Activated CD4-positive, alpha-beta memory T cell treated with anti-CD3 and anti-CD28 coated beads for 36 hours (primary cell): Measurements from ENCODE around the gene DLGAP4. TPM values are rescaled to one million over a fixed set of nuclear protein-coding genes. Genes with fewer than 3 reads are reported as not detected.

ENCODE experiments used
- CTCF ChIA-PET: fragments of 350-600 bp; sonication (Branson Sonifier 250); formaldehyde crosslinking; loops from one replicate; lab custom pipeline; 2021; ENCODE audit warnings: antibody characterized with exemption, inconsistent platforms; lab: Charles Lee
- POLR2A ChIA-PET: fragments of 350-600 bp; sonication (Branson Sonifier 250); formaldehyde crosslinking; loops from one replicate; lab custom pipeline; 2021; ENCODE audit warnings: antibody characterized with exemption; lab: Charles Lee
- DNase-seq: peaks from one replicate; pipeline ENCODE4 v3.0.0-alpha.2; 2020
- H3K27ac Mint-ChIP-seq: one replicate; pipeline ENCODE4 v1.8.0; 2021; ENCODE audit warnings: mixed read lengths
- H3K27me3 Mint-ChIP-seq: one replicate; pipeline ENCODE4 v1.8.0; 2021; ENCODE audit warnings: mixed read lengths
- H3K36me3 Mint-ChIP-seq: one replicate; pipeline ENCODE4 v1.8.0; 2021; ENCODE audit warnings: mixed read lengths
- H3K4me1 Mint-ChIP-seq: one replicate; pipeline ENCODE4 v1.8.0; 2021; ENCODE audit warnings: low read depth, mixed read lengths
- H3K4me3 Mint-ChIP-seq: one replicate; pipeline ENCODE4 v1.8.0; 2021; ENCODE audit warnings: mild to moderate bottlenecking, mixed read lengths
- H3K9me3 Mint-ChIP-seq: one replicate; pipeline ENCODE4 v1.8.0; 2021; ENCODE audit warnings: mixed read lengths
- intact Hi-C: fragments of 100-400 bp; cut with micrococcal nuclease; formaldehyde crosslinking; loops from one replicate; pipeline ENCODE4 v1.15.1; 2023
- total RNA-seq, 2 experiments: library from RNA; stranded (reverse); gene quantifications; one replicate each; pipeline ENCODE4 v1.2.3, GENCODE V29; 2021

The DLGAP4 gene
- total RNA-seq, 2 experiments from 2014 or later = 18.5 to 18.8 TPM

DNA sequence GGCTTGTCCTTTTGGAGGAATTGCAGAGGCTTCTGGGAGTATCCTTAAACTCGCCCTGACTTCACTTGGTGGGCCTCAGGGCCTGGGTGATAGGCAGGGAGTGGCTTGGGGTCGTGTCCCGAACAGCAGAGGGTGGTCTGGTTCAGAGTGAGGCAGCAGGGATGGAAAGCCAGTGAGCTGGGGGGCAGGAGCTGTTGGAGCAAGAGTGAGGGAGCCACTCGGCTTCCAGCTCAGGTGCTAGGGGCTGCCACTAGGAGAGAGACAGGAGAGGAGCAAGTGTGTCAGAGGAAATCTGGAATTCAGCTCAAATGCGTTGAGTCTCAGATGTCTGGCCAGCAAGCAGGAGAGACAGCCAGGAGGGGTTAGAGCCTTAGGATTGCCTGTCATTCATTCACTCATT, 85.8 kb downstream of the DLGAP4 start:
- Mint-ChIP-seq H3K36me3 (no peaks in the 10 kb centered on the region), H3K4me3 (no peak overlapping the region), H3K27ac (no peak overlapping the region), H3K4me1 (no peaks in the 10 kb centered on the region), H3K27me3 (peaks cover 6% of the 10 kb centered on the region), H3K9me3 (peaks cover 3% of the 10 kb centered on the region)
- intact Hi-C loops = no loop called here
- ChIA-PET CTCF (interaction anchor here (1.0 kb wide), 1 partner anchor 190 kb away, joined by 3 read pairs; no protein-coding TSS in a partner anchor), POLR2A (no interaction called here)
- DNase-seq = no peak

DNA sequence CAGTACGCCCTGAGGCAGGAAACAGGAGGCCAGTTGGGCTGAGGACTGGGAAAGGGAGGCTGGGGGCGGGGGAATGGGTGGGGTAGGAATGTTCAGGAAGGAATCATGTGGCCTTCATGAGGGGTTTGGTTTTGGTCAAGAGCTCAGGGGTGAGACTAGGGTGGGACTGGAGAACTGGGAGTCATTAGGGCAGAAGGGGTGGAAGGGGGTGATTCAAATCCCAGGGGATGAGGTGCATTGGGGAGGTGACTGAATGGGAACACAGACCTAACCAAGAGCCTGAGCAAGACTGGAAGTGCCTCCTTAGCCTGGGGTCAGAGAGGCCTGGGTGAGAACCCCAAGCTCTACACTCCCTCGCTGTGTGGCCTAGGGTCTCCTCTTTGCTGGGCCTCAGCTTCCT, 86.8 kb downstream of the DLGAP4 start:
- POLR2A ChIA-PET = no interaction called here
- H3K36me3 Mint-ChIP-seq = no peaks in the 10 kb centered on the region

DNA sequence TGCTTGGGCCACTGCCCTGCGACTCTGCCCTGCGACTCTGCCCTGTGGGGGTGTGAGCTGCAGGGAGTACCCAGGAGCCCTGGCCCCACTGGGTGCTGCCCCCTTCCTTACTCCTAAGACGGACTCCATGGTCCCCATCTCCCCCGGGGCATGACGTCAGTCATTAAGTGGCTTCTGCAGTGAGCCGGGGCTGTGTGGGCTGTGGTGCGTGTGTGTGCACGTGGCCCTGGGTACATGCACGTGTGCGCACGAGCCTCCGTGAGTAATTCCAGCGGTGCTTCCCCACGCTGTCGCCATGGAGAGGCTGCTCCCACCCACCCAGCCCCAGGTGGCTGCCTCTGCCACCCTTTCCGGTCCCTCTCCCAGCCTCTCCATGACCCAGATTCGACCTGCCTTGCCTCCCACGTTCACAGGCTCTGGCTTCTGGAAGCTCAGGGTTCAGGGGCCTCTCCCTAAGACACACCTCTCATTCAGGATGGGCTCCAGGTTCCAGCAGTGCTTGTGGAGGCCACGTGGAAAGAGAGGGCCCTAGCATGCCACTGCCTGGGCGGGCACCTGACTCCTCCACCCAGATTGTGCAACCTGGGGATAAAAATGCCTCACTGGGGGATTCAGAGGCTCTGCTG, 88.3 kb downstream of the DLGAP4 start:
- no peak for DNase-seq
- Mint-ChIP-seq H3K27ac (no peak overlapping the region), H3K4me1 (no peaks in the 10 kb centered on the region), H3K9me3 (peaks cover 3% of the 10 kb centered on the region), H3K36me3 (no peaks in the 10 kb centered on the region), H3K4me3 (no peak overlapping the region), H3K27me3 (peaks cover 4% of the 10 kb centered on the region)
- POLR2A ChIA-PET = no interaction called here
- intact Hi-C loops = no loop called here
- CTCF ChIA-PET = no interaction called here

More for the DNA sequence above, 86.8 kb downstream of the DLGAP4 start:
- peaks cover 4% of the 10 kb centered on the region for H3K27me3 Mint-ChIP-seq
- no peak overlapping the region for H3K27ac Mint-ChIP-seq
- no peak for DNase-seq
- H3K4me3 Mint-ChIP-seq = no peak overlapping the region
- H3K4me1 Mint-ChIP-seq = no peaks in the 10 kb centered on the region
- intact Hi-C loops = no loop called here
- peaks cover 3% of the 10 kb centered on the region for H3K9me3 Mint-ChIP-seq
- CTCF ChIA-PET = interaction anchor here (0.7 kb wide), 1 partner anchor 46 kb away, joined by 4 read pairs; no protein-coding TSS in a partner anchor

DNA sequence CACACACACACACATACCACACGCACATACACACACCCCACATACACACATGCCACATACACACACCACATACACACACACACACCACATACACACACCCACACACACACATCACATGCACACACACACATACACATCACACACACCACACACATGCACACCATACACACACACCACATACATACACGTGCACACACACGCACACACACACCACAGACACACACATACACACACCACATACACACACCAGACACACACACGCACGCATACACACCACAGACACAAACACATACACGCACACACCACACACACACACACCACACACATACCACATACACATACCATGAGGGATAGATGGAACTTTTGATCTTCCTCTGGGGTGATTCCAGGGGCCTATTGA, 90.2 kb downstream of the DLGAP4 start:
- intact Hi-C loops = no loop called here
- POLR2A ChIA-PET = no interaction called here
- Mint-ChIP-seq H3K4me1 (peaks cover 2% of the 10 kb centered on the region), H3K27ac (no peak overlapping the region), H3K4me3 (no peak overlapping the region), H3K9me3 (peaks cover 3% of the 10 kb centered on the region), H3K27me3 (peaks cover 8% of the 10 kb centered on the region), H3K36me3 (no peaks in the 10 kb centered on the region)
- CTCF ChIA-PET = no interaction called here
- no peak for DNase-seq

DNA sequence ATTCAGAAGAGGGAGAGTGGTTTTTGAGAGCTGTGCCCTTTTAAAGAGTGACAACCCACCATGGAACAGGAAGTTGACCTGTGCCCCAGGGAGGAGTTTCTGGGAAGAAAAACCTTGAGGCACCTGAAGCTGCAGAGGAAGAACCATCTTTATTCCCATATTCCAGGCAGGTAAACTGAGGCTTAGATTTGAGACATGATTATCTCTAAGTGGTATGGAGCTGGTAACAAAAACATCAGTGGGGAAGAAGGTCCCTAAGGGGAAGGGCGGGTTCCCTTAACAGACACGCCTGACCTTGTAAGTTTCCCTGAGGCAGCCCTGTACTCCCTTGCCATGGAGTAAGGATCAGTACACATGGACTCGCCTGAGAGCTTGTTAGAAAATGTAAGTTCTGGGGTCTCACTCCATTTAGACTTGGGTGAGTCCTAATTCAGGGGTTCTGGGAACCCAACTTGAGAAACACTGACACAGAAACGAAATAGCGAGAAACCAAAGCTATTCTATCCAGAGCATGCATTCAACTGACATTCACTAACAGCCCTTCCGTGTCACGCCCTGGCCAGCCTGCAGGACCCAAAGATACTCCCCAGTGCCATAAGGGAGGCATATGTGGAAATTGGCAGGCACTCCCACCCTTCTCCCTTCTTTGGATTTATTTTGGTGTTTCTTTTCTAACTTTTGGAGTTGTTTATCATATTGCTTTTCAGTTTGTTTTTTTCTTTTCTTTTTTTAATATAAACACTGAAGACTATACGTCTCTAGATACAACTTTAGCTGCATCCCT, 90.9 kb downstream of the DLGAP4 start:
- Mint-ChIP-seq H3K27ac (no peak overlapping the region), H3K9me3 (peaks cover 3% of the 10 kb centered on the region), H3K36me3 (no peaks in the 10 kb centered on the region), H3K4me1 (peaks cover 2% of the 10 kb centered on the region), H3K4me3 (no peak overlapping the region), H3K27me3 (peaks cover 14% of the 10 kb centered on the region)
- intact Hi-C loops = no loop called here
- DNase-seq = no peak
- POLR2A ChIA-PET = no interaction called here
- CTCF ChIA-PET = interaction anchor here (1.2 kb wide), 1 partner anchor 43 kb away, joined by 3 read pairs; no protein-coding TSS in a partner anchor

DNA sequence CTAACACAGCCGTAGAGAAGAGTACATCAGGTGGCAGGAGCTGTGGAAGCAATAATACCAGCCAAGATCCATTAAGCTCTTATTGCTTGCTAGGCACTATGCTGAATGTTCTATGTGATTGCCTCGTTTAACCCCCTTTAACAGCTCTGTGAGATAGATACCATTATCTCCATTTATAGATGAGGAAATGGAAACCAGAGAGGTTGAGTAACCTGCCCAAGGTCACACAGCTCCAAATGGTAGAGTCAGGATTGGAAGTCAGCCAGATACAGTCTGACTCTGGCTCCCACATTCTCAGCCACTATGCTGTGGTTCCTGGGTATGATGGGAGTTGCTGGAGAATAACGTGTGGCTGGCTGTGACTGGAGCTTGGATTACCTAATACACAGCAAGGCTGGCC, 92.4 kb downstream of the DLGAP4 start:
- H3K27ac Mint-ChIP-seq = no peak overlapping the region
- no peaks in the 10 kb centered on the region for H3K36me3 Mint-ChIP-seq
- H3K4me1 Mint-ChIP-seq = peaks cover 2% of the 10 kb centered on the region
- H3K9me3 Mint-ChIP-seq = peaks cover 3% of the 10 kb centered on the region
- peaks cover 18% of the 10 kb centered on the region for H3K27me3 Mint-ChIP-seq
- CTCF ChIA-PET = interaction anchor here (0.7 to 2.4 kb wide), 4 partner anchors 14 to 406 kb away, joined by 3 to 13 read pairs (median 5); no protein-coding TSS in a partner anchor
- POLR2A ChIA-PET = no interaction called here
- intact Hi-C loops = loop anchor here (2.0 kb wide), 1 partner anchor 184 kb away; no protein-coding TSS in a partner anchor
- no peak for DNase-seq
- H3K4me3 Mint-ChIP-seq = no peak overlapping the region

DNA sequence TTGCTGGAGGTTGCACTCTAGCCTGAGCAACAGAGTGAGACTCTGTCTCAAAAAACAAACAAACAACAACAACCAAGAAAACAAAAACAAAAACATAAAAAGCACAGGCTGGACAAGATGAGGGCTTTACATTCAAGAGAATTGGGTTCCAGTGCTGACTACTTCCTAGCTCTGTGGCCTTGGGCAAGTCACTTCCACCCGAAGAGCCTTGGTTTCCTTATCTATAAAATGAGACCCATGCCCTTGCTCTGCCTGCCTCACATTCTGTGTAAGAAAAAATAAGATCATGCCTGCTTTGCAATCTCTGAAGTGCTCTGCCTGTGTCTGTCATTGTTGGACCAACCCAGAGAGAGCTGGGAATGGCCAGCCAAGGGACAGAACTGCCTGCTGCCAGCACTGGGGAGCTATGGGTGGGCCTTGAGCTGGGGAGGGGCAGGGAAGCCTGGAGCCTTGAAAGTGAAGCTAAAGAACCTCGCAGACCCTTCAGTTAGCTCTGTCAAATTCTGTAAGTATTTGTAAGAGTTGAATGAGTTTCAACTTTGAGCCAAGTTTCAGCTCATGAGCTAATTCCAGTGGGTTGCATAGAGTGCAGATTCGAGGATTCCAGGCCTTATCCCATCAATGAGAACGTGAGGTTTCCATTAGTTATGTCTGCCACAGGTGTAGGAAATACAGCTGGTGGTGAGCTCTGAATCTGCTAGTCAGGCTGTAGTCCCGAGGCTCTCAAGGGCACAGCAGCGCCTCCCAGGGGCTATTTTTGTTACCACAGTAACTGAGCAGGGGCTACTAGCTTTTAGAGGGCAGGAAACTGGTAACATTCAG, 93.2 kb downstream of the DLGAP4 start:
- peaks cover 2% of the 10 kb centered on the region for H3K4me1 Mint-ChIP-seq
- no peaks in the 10 kb centered on the region for H3K36me3 Mint-ChIP-seq
- H3K9me3 Mint-ChIP-seq = peaks cover 3% of the 10 kb centered on the region
- intact Hi-C loops = loop anchor here (2.0 kb wide), 1 partner anchor 185 kb away; no protein-coding TSS in a partner anchor
- ChIA-PET CTCF (interaction anchor here (0.7 to 2.4 kb wide), 13 partner anchors 9 to 407 kb away, joined by 3 to 18 read pairs (median 4); no protein-coding TSS in a partner anchor), POLR2A (no interaction called here)
- H3K4me3 Mint-ChIP-seq = no peak overlapping the region
- no peak overlapping the region for H3K27ac Mint-ChIP-seq
- H3K27me3 Mint-ChIP-seq = peaks cover 19% of the 10 kb centered on the region
- peak; percentile 68 for DNase-seq

DNA sequence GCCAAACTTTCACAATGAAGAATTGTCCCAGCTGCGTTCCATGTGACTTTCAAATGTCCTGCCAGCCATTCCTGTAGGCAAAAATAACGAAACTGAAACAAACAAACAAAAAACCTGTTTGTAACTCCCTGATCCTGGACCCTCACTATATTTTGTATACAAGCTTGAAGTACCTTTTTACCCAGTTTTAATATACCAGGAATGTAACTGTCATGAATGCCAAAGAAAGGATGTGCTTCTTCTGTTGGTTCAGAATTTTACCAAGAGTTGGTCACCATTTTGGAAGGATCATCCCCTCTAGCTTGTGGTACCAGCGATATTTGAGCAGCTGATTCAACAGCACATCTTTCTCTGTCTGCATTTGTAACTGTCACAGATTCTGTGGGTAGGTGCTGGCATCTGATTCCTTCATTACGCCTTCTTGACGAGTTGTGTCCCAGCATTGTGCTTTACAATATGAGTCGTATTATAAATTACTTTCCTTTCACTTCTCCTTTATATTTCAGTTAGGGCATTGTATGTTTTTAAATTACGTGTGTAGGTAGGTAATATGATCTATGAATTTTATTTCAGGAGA, 93.9 kb downstream of the DLGAP4 start:
- POLR2A ChIA-PET = no interaction called here
- H3K27me3 Mint-ChIP-seq = peaks cover 19% of the 10 kb centered on the region
- intact Hi-C loops = loop anchor here (2.0 kb wide), 1 partner anchor 185 kb away; no protein-coding TSS in a partner anchor

DNA sequence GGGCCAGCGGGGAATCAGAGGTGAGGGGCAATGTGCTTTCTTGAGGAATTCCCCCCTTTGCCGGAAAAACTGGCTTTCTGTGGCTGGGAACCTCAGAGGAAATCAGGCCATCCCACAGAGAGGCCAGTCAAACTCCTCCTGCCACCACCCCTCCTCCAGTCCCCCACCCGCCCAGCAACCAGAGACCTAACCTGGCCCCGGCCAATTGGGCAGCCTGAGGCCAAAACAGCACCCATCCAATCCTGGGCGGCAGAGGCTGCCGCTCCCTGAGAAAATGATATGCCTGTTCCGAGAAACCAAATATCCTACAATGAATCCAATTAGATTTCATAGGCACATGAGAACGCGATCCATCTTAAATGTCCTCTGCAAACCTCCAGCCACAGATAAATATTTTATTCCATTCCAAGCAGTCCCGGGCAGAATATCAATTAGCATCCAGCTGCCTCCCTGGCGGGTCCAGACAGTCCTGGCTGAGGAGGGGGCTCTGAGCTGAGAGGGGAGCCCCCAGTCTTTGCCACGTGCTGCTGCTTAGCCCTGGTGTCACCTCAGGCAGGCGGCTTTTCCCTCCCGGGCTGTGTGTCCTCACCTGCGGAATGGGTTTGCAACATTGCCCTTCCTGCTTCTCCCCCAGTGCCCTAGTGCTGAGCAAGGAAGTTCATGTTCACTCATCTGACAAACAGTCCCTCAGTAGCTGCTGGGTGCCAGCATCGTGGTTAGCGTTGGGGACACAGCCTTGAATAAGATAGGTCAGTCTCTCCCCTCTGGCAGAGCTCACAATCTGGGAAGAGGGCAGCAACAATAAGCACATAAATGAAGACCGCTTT, 95.0 kb downstream of the DLGAP4 start:
- peaks cover 3% of the 10 kb centered on the region for H3K9me3 Mint-ChIP-seq
- CTCF ChIA-PET = no interaction called here
- H3K4me3 Mint-ChIP-seq = no peak overlapping the region
- peaks cover 2% of the 10 kb centered on the region for H3K4me1 Mint-ChIP-seq
- intact Hi-C loops = no loop called here
- no peak for DNase-seq
- no peak overlapping the region for H3K27ac Mint-ChIP-seq
- POLR2A ChIA-PET = no interaction called here
- H3K36me3 Mint-ChIP-seq = no peaks in the 10 kb centered on the region
- H3K27me3 Mint-ChIP-seq = peaks cover 19% of the 10 kb centered on the region

More for the DNA sequence above, 93.9 kb downstream of the DLGAP4 start:
- CTCF ChIA-PET = interaction anchor here (0.7 to 2.4 kb wide), 12 partner anchors 8 to 407 kb away, joined by 3 to 18 read pairs (median 5); no protein-coding TSS in a partner anchor
- Mint-ChIP-seq H3K9me3 (peaks cover 3% of the 10 kb centered on the region), H3K4me1 (peaks cover 2% of the 10 kb centered on the region), H3K4me3 (no peak overlapping the region), H3K27ac (no peak overlapping the region), H3K36me3 (no peaks in the 10 kb centered on the region)
- no peak for DNase-seq

DNA sequence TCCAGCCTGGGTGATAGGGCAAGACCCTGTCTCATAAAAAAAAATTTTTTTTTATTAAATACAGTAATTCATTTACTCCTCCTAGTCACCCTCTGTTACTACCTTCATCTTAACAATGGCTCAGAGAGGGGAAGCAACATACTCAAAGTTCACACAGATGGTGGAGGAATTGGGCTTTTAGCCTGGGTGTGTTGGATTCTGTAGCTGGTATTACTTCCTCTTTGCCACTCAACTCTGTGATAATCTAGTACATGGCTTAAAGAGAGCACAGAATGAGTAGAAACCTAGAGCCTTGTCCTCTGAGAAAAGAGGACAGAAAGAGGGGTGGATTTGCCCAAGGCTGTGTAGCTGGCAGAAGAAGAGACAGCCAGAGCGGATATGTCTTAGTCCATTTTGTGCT, 96.6 kb downstream of the DLGAP4 start:
- CTCF ChIA-PET = no interaction called here
- DNase-seq = no peak
- Mint-ChIP-seq H3K27ac (no peak overlapping the region), H3K4me3 (no peak overlapping the region), H3K36me3 (no peaks in the 10 kb centered on the region), H3K4me1 (peaks cover 2% of the 10 kb centered on the region), H3K9me3 (no peaks in the 10 kb centered on the region), H3K27me3 (peaks cover 19% of the 10 kb centered on the region)
- POLR2A ChIA-PET = no interaction called here
- intact Hi-C loops = no loop called here
